G401 (cell line): ENCODE measurements around the gene NUP210. TPM values are rescaled to one million over a fixed set of nuclear protein-coding genes. Genes with fewer than 3 reads are reported as not detected.
A peak's percentile ranks its signal among the peaks of the same experiment; 100 is the strongest.
"Not testable (repeated sequence)": the region's sequence is repeated elsewhere in the genome, so short reads cannot be mapped to it uniquely, and the experiment has no call there.

ENCODE experiments used
- DNase-seq: peaks from one replicate; pipeline ENCODE4 v3.0.0-alpha.2; 2015; ENCODE audit warnings: low spot score
- in situ Hi-C: cut with HindIII; loops from 2 replicates; pipeline ENCODE4 v1.10.0; 2016; ENCODE audit warnings: low sequenced_read_pairs, mixed read lengths
- total RNA-seq: library from RNA; depleted of rRNA; stranded (reverse); fragments of >200 nt; shearing (Covaris generic); gene quantifications from 2 replicates; pipeline ENCODE4 v1.2.3, GENCODE V29; 2014

The NUP210 gene
- total RNA-seq, 1 experiment from 2014 or later, result 45.0 TPM

- in situ Hi-C loops, result no loop called here
- no peak for DNase-seq
These were observed 12.0 kb upstream of the NUP210 start for GRCh38 chr3:13432093-13432492.

- DNase-seq, in situ Hi-C loops: not testable (repeated sequence)
These were observed 10.3 kb upstream of the NUP210 start for GRCh38 chr3:13430411-13430875.

GRCh38 chr3:13429631-13430291, 9.6 kb upstream of the NUP210 start:
- in situ Hi-C loops, result no loop called here
- no peak for DNase-seq

GRCh38 chr3:13428678-13429077, 8.6 kb upstream of the NUP210 start:
- DNase-seq, in situ Hi-C loops: not testable (repeated sequence)

- in situ Hi-C loops, result no loop called here
These were observed 7.8 kb upstream of the NUP210 start for GRCh38 chr3:13427662-13428603.

GRCh38 chr3:13426591-13426990, 6.5 kb upstream of the NUP210 start:
- in situ Hi-C loops, result no loop called here
- DNase-seq, result no peak

More at GRCh38 chr3:13427662-13428603, 7.8 kb upstream of the NUP210 start:
- DNase-seq, result no peak

- in situ Hi-C loops, result no loop called here
- DNase-seq, result no peak
These were observed 5.6 kb upstream of the NUP210 start for GRCh38 chr3:13425689-13426088.

- in situ Hi-C loops, result no loop called here
- no peak for DNase-seq
These were observed 4.9 kb upstream of the NUP210 start for GRCh38 chr3:13424865-13425617.

GRCh38 chr3:13424141-13424844, 4.2 kb upstream of the NUP210 start:
- no peak for DNase-seq
- in situ Hi-C loops, result no loop called here

- in situ Hi-C loops, result no loop called here
- DNase-seq, result no peak
These were observed 976 bp upstream of the NUP210 start for GRCh38 chr3:13420831-13421765.

- in situ Hi-C loops, result no loop called here
These were observed 547 bp downstream of the NUP210 start for GRCh38 chr3:13419505-13420044.

GRCh38 chr3:13417166-13417947, 2.8 kb downstream of the NUP210 start:
- in situ Hi-C loops, result no loop called here

More at GRCh38 chr3:13419505-13420044, 547 bp downstream of the NUP210 start:
- peak; percentile 39 for DNase-seq

GRCh38 chr3:13415997-13416793, 3.9 kb downstream of the NUP210 start:
- DNase-seq, result peak; percentile 11
- in situ Hi-C loops, result no loop called here

More at GRCh38 chr3:13417166-13417947, 2.8 kb downstream of the NUP210 start:
- no peak for DNase-seq

- DNase-seq, result no peak
- in situ Hi-C loops, result no loop called here
These were observed 4.7 kb downstream of the NUP210 start for GRCh38 chr3:13415236-13415986.

GRCh38 chr3:13414040-13414729, 5.9 kb downstream of the NUP210 start:
- DNase-seq, result no peak
- in situ Hi-C loops, result no loop called here
